ENCODE data around the gene AKT3. TPM values are rescaled to one million over a fixed set of nuclear protein-coding genes. Genes with fewer than 3 reads are reported as not detected.

Gene AKT3
- polyA plus RNA-seq, 2 of the 4 experiments (the other 2 are of a cell fraction), result 18.4 to 43.5 TPM

DNA sequence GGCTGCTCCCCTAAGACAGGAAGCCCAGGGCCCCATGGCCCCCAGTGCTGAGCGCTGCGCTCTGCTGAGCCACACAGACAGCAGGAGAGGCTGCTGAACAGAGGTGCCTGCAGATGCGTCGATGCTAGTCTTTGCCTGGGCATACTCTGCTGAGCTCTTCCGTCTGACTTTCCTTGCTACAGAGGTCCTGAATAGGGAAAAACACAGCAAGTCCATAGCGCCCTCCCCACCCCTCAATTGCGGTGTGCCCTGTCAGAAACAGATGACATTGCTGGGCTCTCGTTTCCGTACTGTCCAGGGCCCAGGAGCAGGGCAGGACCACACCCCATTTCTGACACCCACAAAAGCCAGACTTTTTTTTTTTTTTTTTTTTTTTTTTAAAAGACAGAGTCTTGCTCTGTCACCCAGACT, 341.7 kb downstream of the AKT3 start (continued):
- TF ChIP-seq, protein P1, sequence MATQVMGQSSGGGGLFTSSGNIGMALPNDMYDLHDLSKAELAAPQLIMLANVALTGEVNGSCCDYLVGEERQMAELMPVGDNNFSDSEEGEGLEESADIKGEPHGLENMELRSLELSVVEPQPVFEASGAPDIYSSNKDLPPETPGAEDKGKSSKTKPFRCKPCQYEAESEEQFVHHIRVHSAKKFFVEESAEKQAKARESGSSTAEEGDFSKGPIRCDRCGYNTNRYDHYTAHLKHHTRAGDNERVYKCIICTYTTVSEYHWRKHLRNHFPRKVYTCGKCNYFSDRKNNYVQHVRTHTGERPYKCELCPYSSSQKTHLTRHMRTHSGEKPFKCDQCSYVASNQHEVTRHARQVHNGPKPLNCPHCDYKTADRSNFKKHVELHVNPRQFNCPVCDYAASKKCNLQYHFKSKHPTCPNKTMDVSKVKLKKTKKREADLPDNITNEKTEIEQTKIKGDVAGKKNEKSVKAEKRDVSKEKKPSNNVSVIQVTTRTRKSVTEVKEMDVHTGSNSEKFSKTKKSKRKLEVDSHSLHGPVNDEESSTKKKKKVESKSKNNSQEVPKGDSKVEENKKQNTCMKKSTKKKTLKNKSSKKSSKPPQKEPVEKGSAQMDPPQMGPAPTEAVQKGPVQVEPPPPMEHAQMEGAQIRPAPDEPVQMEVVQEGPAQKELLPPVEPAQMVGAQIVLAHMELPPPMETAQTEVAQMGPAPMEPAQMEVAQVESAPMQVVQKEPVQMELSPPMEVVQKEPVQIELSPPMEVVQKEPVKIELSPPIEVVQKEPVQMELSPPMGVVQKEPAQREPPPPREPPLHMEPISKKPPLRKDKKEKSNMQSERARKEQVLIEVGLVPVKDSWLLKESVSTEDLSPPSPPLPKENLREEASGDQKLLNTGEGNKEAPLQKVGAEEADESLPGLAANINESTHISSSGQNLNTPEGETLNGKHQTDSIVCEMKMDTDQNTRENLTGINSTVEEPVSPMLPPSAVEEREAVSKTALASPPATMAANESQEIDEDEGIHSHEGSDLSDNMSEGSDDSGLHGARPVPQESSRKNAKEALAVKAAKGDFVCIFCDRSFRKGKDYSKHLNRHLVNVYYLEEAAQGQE (IDR thresholded peaks at IDR 0.05), result no peak
- TF ChIP-seq, protein P2, sequence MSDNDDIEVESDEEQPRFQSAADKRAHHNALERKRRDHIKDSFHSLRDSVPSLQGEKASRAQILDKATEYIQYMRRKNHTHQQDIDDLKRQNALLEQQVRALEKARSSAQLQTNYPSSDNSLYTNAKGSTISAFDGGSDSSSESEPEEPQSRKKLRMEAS (IDR thresholded peaks at IDR 0.05), result no peak
- TF ChIP-seq KDM5A (IDR thresholded peaks at IDR 0.05) (no peak), CHD2 (IDR thresholded peaks at IDR 0.05; ENCODE audit: low read length, partially characterized antibody) (no peak), CBX8 (IDR thresholded peaks at IDR 0.05) (no peak), SMC3 (IDR thresholded peaks at IDR 0.05) (no peak), JUNB (IDR thresholded peaks at IDR 0.05) (no peak), RARB (CRISPR knock-in tag; IDR thresholded peaks at IDR 0.05) (no peak)
- TF ChIP-seq, protein P3, sequence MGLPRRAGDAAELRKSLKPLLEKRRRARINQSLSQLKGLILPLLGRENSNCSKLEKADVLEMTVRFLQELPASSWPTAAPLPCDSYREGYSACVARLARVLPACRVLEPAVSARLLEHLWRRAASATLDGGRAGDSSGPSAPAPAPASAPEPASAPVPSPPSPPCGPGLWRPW (IDR thresholded peaks at IDR 0.05), result no peak

DNA sequence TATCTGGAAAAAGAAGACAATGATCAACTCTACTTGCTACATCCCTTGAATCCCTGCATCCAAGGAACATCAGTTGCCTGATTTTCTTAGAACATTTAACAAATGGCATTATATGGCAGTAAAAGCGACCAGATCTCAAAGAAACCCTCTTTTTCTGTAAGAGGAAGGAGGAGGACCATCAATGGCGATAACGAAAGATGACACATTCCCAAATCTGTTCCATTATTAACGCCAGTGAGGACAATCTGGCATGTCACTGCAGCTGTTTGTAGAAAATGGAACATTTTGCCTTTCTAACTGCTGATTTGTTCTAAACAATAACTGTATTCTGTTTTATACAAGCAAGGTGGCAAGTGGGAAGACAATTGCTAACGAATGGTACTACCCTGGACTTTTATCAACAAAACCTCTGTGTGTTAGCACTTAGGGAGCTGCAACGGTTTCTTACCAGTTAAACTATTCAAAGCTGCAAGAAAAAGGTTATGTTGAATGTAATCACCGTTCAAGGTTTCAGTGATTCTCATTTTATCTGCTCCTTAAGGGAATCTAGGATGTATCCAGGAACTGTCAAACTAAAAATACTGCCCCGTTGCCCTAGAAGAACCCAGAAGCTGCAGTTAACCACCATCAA, 342.3 kb downstream of the AKT3 start:
- POLR2A ChIA-PET, result no interaction called here
- no peak for ATAC-seq
- no peak overlapping the region for H3K27ac ChIP-seq
- H3K4me3 ChIP-seq, result no peak overlapping the region
- no peak for FAIRE-seq
- no peaks in the 10 kb centered on the region for H3K9me3 ChIP-seq
- WGBS (ENCODE audit: missing lambda C conversion rate), result 89% methylated on average over 8 of the region's 8 CpGs
- CTCF ChIA-PET, result interaction anchor here (0.7 to 1.5 kb wide), 2 partner anchors 12 to 792 kb away, joined by 3 to 4 read pairs; no protein-coding TSS in a partner anchor
- no peaks in the 10 kb centered on the region for H3K4me1 ChIP-seq
- no peak for DNase-seq (ENCODE audit: low read depth in 1 of 2, low spot score in 1 of 2)
- no peak overlapping the region for H3K4me2 ChIP-seq
- TF ChIP-seq, protein P4, sequence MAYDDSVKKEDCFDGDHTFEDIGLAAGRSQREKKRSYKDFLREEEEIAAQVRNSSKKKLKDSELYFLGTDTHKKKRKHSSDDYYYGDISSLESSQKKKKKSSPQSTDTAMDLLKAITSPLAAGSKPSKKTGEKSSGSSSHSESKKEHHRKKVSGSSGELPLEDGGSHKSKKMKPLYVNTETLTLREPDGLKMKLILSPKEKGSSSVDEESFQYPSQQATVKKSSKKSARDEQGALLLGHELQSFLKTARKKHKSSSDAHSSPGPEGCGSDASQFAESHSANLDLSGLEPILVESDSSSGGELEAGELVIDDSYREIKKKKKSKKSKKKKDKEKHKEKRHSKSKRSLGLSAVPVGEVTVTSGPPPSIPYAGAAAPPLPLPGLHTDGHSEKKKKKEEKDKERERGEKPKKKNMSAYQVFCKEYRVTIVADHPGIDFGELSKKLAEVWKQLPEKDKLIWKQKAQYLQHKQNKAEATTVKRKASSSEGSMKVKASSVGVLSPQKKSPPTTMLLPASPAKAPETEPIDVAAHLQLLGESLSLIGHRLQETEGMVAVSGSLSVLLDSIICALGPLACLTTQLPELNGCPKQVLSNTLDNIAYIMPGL (CRISPR knock-in tag; IDR thresholded peaks at IDR 0.05; ENCODE audit: borderline replicate concordance), result no peak
- TF ChIP-seq TFCP2L1 (CRISPR knock-in tag; IDR thresholded peaks at IDR 0.05), result no peak

DNA sequence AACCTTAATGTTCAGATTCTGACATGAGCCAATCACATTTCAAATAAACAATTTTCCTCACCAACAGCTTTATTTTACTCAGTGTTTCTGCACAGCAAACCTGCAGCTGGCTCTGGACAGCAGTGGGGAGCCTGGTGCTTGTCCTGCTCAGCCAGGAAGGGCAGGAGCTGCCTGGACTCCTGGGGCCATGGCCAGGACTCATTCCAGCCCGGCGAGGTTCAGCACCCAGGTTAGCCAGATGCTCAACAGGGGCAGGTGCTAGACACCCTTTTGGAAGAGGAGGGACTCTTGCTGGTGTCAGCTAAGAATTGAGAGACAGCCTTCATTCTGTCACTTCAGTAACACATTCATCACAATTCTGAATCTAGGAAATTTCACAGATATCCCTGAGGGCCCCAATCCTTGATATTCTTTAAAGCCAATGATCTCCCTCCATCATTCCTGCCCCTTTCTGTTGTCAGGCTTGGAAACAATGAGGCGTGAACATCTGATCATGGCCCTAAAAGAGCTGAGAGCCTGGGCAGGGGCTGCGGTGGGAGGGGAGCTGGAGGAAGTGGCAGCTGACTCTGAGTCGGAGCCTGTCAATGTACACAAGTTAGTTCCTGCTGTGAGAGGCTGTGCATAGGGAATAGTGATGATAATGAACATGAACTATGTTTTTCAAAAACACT, 342.9 kb downstream of the AKT3 start:
- H3K27ac ChIP-seq, result no peak overlapping the region
- CTCF ChIA-PET, result interaction anchor here (0.9 to 1.5 kb wide), 2 partner anchors 17 to 792 kb away, joined by 3 to 4 read pairs; no protein-coding TSS in a partner anchor
- H3K4me1 ChIP-seq, result no peaks in the 10 kb centered on the region
- no peak for ATAC-seq
- no peaks in the 10 kb centered on the region for H3K9me3 ChIP-seq
- H3K4me2 ChIP-seq, result no peak overlapping the region
- no peak overlapping the region for H3K4me3 ChIP-seq
- FAIRE-seq, result no peak
- no peak for DNase-seq (ENCODE audit: low read depth in 1 of 2, low spot score in 1 of 2)
- POLR2A ChIA-PET, result no interaction called here
- WGBS (ENCODE audit: missing lambda C conversion rate), result 98% methylated on average over 5 of the region's 5 CpGs
- TF ChIP-seq NFE2L2 (conservative IDR thresholded peaks at IDR 0.05; ENCODE audit: low read length) (no peak), TFCP2L1 (CRISPR knock-in tag; IDR thresholded peaks at IDR 0.05) (no peak), FOXS1 (CRISPR knock-in tag; IDR thresholded peaks at IDR 0.05) (no peak), FOSL2 (IDR thresholded peaks at IDR 0.05) (no peak), FOSL2 (CRISPR knock-in tag; IDR thresholded peaks at IDR 0.05) (no peak), NR3C1 (IDR thresholded peaks at IDR 0.05) (no peak), SMC3 (IDR thresholded peaks at IDR 0.05) (no peak), BHLHE40 (IDR thresholded peaks at IDR 0.05; ENCODE audit: low read depth, low read length) (no peak), RFX5 (IDR thresholded peaks at IDR 0.05) (no peak), HDAC2 (IDR thresholded peaks at IDR 0.05) (no peak), SREBF2 (IDR thresholded peaks at IDR 0.05) (no peak), HEYL (CRISPR knock-in tag; IDR thresholded peaks at IDR 0.05) (no peak), TP53 (CRISPR knock-in tag; IDR thresholded peaks at IDR 0.05) (no peak)
- TF ChIP-seq, protein P5, sequence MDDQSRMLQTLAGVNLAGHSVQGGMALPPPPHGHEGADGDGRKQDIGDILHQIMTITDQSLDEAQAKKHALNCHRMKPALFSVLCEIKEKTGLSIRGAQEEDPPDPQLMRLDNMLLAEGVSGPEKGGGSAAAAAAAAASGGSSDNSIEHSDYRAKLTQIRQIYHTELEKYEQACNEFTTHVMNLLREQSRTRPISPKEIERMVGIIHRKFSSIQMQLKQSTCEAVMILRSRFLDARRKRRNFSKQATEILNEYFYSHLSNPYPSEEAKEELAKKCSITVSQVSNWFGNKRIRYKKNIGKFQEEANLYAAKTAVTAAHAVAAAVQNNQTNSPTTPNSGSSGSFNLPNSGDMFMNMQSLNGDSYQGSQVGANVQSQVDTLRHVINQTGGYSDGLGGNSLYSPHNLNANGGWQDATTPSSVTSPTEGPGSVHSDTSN (IDR thresholded peaks at IDR 0.05), result no peak
- TF ChIP-seq, protein P6, sequence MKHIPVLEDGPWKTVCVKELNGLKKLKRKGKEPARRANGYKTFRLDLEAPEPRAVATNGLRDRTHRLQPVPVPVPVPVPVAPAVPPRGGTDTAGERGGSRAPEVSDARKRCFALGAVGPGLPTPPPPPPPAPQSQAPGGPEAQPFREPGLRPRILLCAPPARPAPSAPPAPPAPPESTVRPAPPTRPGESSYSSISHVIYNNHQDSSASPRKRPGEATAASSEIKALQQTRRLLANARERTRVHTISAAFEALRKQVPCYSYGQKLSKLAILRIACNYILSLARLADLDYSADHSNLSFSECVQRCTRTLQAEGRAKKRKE (CRISPR knock-in tag; IDR thresholded peaks at IDR 0.05; ENCODE audit: low read depth), result no peak
- TF ChIP-seq, protein P7, sequence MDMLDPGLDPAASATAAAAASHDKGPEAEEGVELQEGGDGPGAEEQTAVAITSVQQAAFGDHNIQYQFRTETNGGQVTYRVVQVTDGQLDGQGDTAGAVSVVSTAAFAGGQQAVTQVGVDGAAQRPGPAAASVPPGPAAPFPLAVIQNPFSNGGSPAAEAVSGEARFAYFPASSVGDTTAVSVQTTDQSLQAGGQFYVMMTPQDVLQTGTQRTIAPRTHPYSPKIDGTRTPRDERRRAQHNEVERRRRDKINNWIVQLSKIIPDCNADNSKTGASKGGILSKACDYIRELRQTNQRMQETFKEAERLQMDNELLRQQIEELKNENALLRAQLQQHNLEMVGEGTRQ (IDR thresholded peaks at IDR 0.05), result no peak
- TF ChIP-seq, protein P8, sequence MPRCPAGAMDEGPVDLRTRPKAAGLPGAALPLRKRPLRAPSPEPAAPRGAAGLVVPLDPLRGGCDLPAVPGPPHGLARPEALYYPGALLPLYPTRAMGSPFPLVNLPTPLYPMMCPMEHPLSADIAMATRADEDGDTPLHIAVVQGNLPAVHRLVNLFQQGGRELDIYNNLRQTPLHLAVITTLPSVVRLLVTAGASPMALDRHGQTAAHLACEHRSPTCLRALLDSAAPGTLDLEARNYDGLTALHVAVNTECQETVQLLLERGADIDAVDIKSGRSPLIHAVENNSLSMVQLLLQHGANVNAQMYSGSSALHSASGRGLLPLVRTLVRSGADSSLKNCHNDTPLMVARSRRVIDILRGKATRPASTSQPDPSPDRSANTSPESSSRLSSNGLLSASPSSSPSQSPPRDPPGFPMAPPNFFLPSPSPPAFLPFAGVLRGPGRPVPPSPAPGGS (IDR thresholded peaks at IDR 0.05), result no peak

All from A549 (cell line).